GM12875 (cell line): Measurements from ENCODE around the gene NT5DC1.

Experiments
- H3K4me3 ChIP-seq: one replicate; pipeline ENCODE4 v1.5.1; 2011; ENCODE audit warnings: low read depth, low read length, control low read depth
- CTCF ChIP-seq: IDR thresholded peaks from 2 replicates; pipeline ENCODE4 v1.5.1; 2011; ENCODE audit warnings: low read depth, mild to moderate bottlenecking, control low read depth, inconsistent platforms, low read length, moderate library complexity, borderline replicate concordance; ENCODE audit not compliant: insufficient read depth

The NT5DC1 gene

GRCh38 chr6:116074732-116075390 lies 25.8 kb upstream of the NT5DC1 start:
- TF ChIP-seq CTCF, result no peak
- H3K4me3 ChIP-seq, result no peak overlapping the region

GRCh38 chr6:116078522-116078921 lies 22.1 kb upstream of the NT5DC1 start:
- H3K4me3 ChIP-seq, result no peak overlapping the region
- no peak for TF ChIP-seq CTCF

- no peak for TF ChIP-seq CTCF
- no peak overlapping the region for H3K4me3 ChIP-seq
These were observed 21.7 kb upstream of the NT5DC1 start for GRCh38 chr6:116078945-116079344.

GRCh38 chr6:116083052-116083451 lies 17.6 kb upstream of the NT5DC1 start:
- TF ChIP-seq CTCF, result no peak
- H3K4me3 ChIP-seq, result no peak overlapping the region

GRCh38 chr6:116084284-116084683 lies 16.4 kb upstream of the NT5DC1 start:
- H3K4me3 ChIP-seq, result no peak overlapping the region
- no peak for TF ChIP-seq CTCF

GRCh38 chr6:116087437-116088027 lies 13.1 kb upstream of the NT5DC1 start:
- H3K4me3 ChIP-seq, result peak overlapping the region; percentile 3
- no peak for TF ChIP-seq CTCF

GRCh38 chr6:116088946-116089345 lies 11.7 kb upstream of the NT5DC1 start:
- no peak overlapping the region for H3K4me3 ChIP-seq
- no peak for TF ChIP-seq CTCF
